GM12878 (cell line): Measurements from ENCODE around the gene LRBA. TPM values are rescaled to one million over a fixed set of nuclear protein-coding genes. Genes with fewer than 3 reads are reported as not detected.

ENCODE experiments used
- ATAC-seq: fragments of 200-7000 bp; cut with Tn5 transposase; 3 replicates; pipeline ENCODE4 v1.9.1; 2020; ENCODE audit warnings: mild to moderate bottlenecking, moderate library complexity
- BruUV-seq: library from RNA; stranded (reverse); fragments of 400-500 nt; replicated peaks from 2 replicates; lab custom pipeline; 2021; lab: Mats Ljungman, UMichigan
- CTCF ChIA-PET: fragments of 300-600 bp; sonication (Branson Sonifier 250); formaldehyde crosslinking; extraction: SDS; loops from one replicate; lab custom pipeline; 2021; ENCODE audit warnings: inconsistent platforms; lab: Yijun Ruan, JAX
- POLR2A ChIA-PET: fragments of 350-600 bp; formaldehyde crosslinking; extraction: SDS; loops from one replicate; lab custom pipeline; 2021; ENCODE audit warnings: inconsistent platforms; lab: Charles Lee
- RAD21 ChIA-PET: fragments of 300-600 bp; sonication (Branson Sonifier 250); formaldehyde crosslinking; loops from one replicate; lab custom pipeline; 2023; ENCODE audit warnings: antibody characterized with exemption; ENCODE audit not compliant: unreplicated experiment; lab: Charles Lee
- SMC1A ChIA-PET: fragments of 300-600 bp; sonication (Branson Sonifier 250); formaldehyde crosslinking; loops from one replicate; lab custom pipeline; 2023; ENCODE audit not compliant: unreplicated experiment, uncharacterized antibody; lab: Charles Lee
- DNase-seq: peaks from one replicate; pipeline ENCODE4 v3.0.0-alpha.2; 2011; ENCODE audit warnings: low read depth, low spot score
- FAIRE-seq: peaks from 3 replicates; lab custom pipeline; 2011; peaks lifted over from hg19 to GRCh38; lab: Jason Lieb, UNC
- H2AFZ ChIP-seq: 2 replicates; pipeline ENCODE4 v1.6.0; 2011; ENCODE audit warnings: low read depth, low read length, control low read depth; ENCODE audit not compliant: control insufficient read depth
- H3K27ac ChIP-seq: 2 replicates; pipeline ENCODE4 v1.5.1; 2011; ENCODE audit warnings: control low read depth; ENCODE audit not compliant: control insufficient read depth, insufficient read depth
- H3K27me3 ChIP-seq, 2 experiments: replicated peaks in 1 of 2; 2 replicates each; pipeline versions ENCODE4 v1.6.0 to v1.6.1; 2011; ENCODE audit warnings: low read length in 1 of 2; ENCODE audit not compliant: control insufficient read depth in 2 of 2, insufficient read depth in 2 of 2
- H3K36me3 ChIP-seq, 2 experiments: 2 replicates each; pipeline ENCODE4 v1.5.1; 2011; ENCODE audit warnings: low read length in 1 of 2; ENCODE audit not compliant: control insufficient read depth in 2 of 2, insufficient read depth in 2 of 2
- H3K4me1 ChIP-seq: 2 replicates; pipeline ENCODE4 v1.6.1; 2011; ENCODE audit warnings: mild to moderate bottlenecking, low read length, moderate library complexity, mixed read lengths; ENCODE audit not compliant: control insufficient read depth, insufficient read depth
- H3K4me2 ChIP-seq: 2 replicates; pipeline ENCODE4 v1.6.0; 2011; ENCODE audit warnings: control low read depth; ENCODE audit not compliant: control insufficient read depth, insufficient read depth
- H3K4me3 ChIP-seq: fragments of 200-600 bp; sonication (generic); 2 replicates; pipeline ENCODE4 v1.5.1; 2016
- H3K79me2 ChIP-seq: 2 replicates; pipeline ENCODE4 v1.6.0; 2011; ENCODE audit warnings: low read length; ENCODE audit not compliant: control insufficient read depth, insufficient read depth
- H3K9ac ChIP-seq: 2 replicates; pipeline ENCODE4 v1.8.0; 2011; ENCODE audit warnings: low read length, control low read depth, mixed read lengths; ENCODE audit not compliant: control insufficient read depth, insufficient read depth
- H3K9me3 ChIP-seq: replicated peaks from 3 replicates; pipeline ENCODE4 v1.5.1; 2011; ENCODE audit warnings: mild to moderate bottlenecking, low read length; ENCODE audit not compliant: control insufficient read depth, insufficient read depth
- H4K20me1 ChIP-seq: 2 replicates; pipeline ENCODE4 v1.6.0; 2011; ENCODE audit not compliant: control insufficient read depth, insufficient read depth
- BACH1 ChIP-seq: fragments of 450-650 bp; IDR thresholded peaks from 2 replicates; pipeline ENCODE4 v1.6.1; 2017; ENCODE audit warnings: mild to moderate bottlenecking, borderline replicate concordance
- BHLHE40 ChIP-seq, 2 experiments: fragments of 450-650 bp in 1 of 2; IDR thresholded peaks; 2 replicates each; pipeline ENCODE4 v1.6.1; 2011 to 2017; ENCODE audit warnings: low read depth in 2 of 2, borderline replicate concordance in 1 of 2, improper control_type of control experiment in 1 of 2, low read length in 1 of 2, mild to moderate bottlenecking in 1 of 2
- CREM ChIP-seq: IDR thresholded peaks from 2 replicates; pipeline ENCODE4 v1.6.1; 2014; ENCODE audit warnings: antibody characterized with exemption, low read depth
- FOXK2 ChIP-seq: fragments of 450-650 bp; IDR thresholded peaks from 2 replicates; pipeline ENCODE4 v1.6.1; 2017; ENCODE audit warnings: mild to moderate bottlenecking, moderate library complexity
- GABPA ChIP-seq: IDR thresholded peaks from 2 replicates; pipeline ENCODE4 v1.6.1; 2014; ENCODE audit warnings: antibody characterized with exemption, low read depth, mild to moderate bottlenecking, inconsistent platforms
- HDAC6 ChIP-seq: fragments of 200-600 bp; sonication (generic); IDR thresholded peaks from one replicate; pipeline ENCODE4 v1.8.0; 2017; ENCODE audit warnings: antibody characterized with exemption; ENCODE audit not compliant: unreplicated experiment
- RB1 ChIP-seq: fragments of 450-650 bp; formaldehyde crosslinking; IDR thresholded peaks from 2 replicates; pipeline ENCODE4 v1.6.1; 2017; ENCODE audit warnings: mild to moderate bottlenecking, borderline replicate concordance
- RELA ChIP-seq: fragments of 450-650 bp; IDR thresholded peaks from 2 replicates; pipeline ENCODE4 v1.8.0; 2014; ENCODE audit warnings: borderline replicate concordance; ENCODE audit not compliant: partially characterized antibody
- SMARCA5 ChIP-seq: fragments of 450-650 bp; IDR thresholded peaks from 2 replicates; pipeline ENCODE4 v1.6.1; 2017; ENCODE audit warnings: mild to moderate bottlenecking
- STAT3 ChIP-seq: IDR thresholded peaks from 2 replicates; pipeline ENCODE4 v1.6.1; 2011; ENCODE audit warnings: low read depth, low read length, improper control_type of control experiment
- YBX1 ChIP-seq: fragments of 450-650 bp; IDR thresholded peaks from 2 replicates; pipeline ENCODE4 v1.6.1; 2016; ENCODE audit warnings: antibody characterized with exemption
- ZBED1 ChIP-seq: IDR thresholded peaks from 2 replicates; pipeline ENCODE4 v1.6.1; 2016; ENCODE audit warnings: borderline replicate concordance
- WGBS: methylation state at CpG from one replicate; pipeline ENCODE4 v1.1.6; 2016; ENCODE audit warnings: low lambda C conversion rate; ENCODE audit not compliant: insufficient replicate concordance, insufficient coverage; ENCODE audit errors: missing lambda C conversion rate; 5-methylcytosine and 5-hydroxymethylcytosine counted together
- in situ Hi-C: fragments of 300-500 bp; cut with MboI; formaldehyde crosslinking; loops from 9 replicates; pipeline ENCODE4 v1.14.3; 2018; ENCODE audit warnings: mixed read lengths
- intact Hi-C: fragments of 100-400 bp; cut with micrococcal nuclease; formaldehyde crosslinking; loops from one replicate; pipeline ENCODE4 v1.14.2; 2022; ENCODE audit not compliant: unreplicated experiment
- polyA plus RNA-seq, 11 experiments: library from polyadenylated mRNA; depleted of rRNA in 4 of 11; unstranded in 6 of 11; stranded (reverse) in 5 of 11; fragments of >200 nt; fragmentation: Nextera tagmentation in 4 of 11; fragmentation: Illumina TruSeq in 1 of 11; extraction: Ambion mirVana in 4 of 11; extraction: Trizol in 1 of 11; gene quantifications; 1 replicate in 1 of 11; 2 replicates in 10 of 11; pipeline versions ENCODE4 v1.2.1 to v1.2.3, GENCODE V29; 2011 to 2016; ENCODE audit warnings: inconsistent platforms in 2 of 11, missing spikeins in 2 of 11, low read depth in 1 of 11
- total RNA-seq, 4 experiments: library from RNA; depleted of rRNA in 3 of 4; stranded (reverse); fragments of >200 nt in 3 of 4; fragmentation: Illumina TruSeq in 1 of 4; extraction: Trizol in 1 of 4; gene quantifications; 2 replicates each; pipeline versions ENCODE4 v1.2.1 to v1.2.3, GENCODE V29; 2013 to 2021
- TF ChIP-seq, protein P1 (sequence below): IDR thresholded peaks from 2 replicates; pipeline ENCODE4 v1.6.1; 2011; ENCODE audit warnings: borderline replicate concordance, low read depth, mild to moderate bottlenecking, moderate library complexity, mixed read lengths, low read length; ENCODE audit not compliant: insufficient read depth; ENCODE audit errors: extremely low read length
- TF ChIP-seq, protein P2 (sequence below): fragments of 450-650 bp; IDR thresholded peaks from 2 replicates; pipeline ENCODE4 v1.6.1; 2017; ENCODE audit warnings: low read depth, mild to moderate bottlenecking, moderate library complexity
- TF ChIP-seq, protein P3 (sequence below): fragments of 450-650 bp; formaldehyde crosslinking; IDR thresholded peaks from 2 replicates; pipeline ENCODE4 v1.4.0; 2022; ENCODE audit warnings: mild to moderate bottlenecking, moderate library complexity
- TF ChIP-seq, protein P4 (sequence below): fragments of 150-350 bp; IDR thresholded peaks from 2 replicates; pipeline ENCODE4 v1.6.1; 2016; ENCODE audit warnings: low read depth, low read length

LRBA gene
- total and polyA plus RNA-seq, 10 of the 15 experiments (the other 5 are each of a cell fraction or from before 2014, with no cell fraction given): 20.3 to 93.4 (median 55.0) TPM

DNA sequence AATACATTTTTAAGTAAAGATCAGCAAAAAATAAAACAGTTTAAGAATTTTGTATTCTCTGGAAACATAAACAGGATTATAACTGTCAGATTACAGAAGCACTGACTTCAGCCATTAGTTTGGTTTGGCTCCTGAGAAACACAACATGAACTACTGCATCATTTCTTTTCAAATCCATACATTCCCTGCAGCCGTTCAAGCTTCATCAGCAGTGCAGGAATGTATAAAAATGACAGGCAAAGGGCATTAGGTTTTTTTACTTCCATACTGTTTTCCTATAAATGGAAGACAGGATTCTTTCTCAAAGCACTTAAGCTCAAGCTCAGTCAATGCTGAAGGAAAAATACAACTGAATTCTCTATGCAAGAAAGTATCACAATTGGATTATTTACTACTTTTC lies 437.3 kb downstream of the LRBA start:
- no peak for DNase-seq
- 93% methylated on average over 1 of the region's 1 CpG for WGBS
- in situ Hi-C loops: no loop called here
- no TSS peak for BruUV-seq
- Histone ChIP-seq H3K27me3 (no peaks in the 10 kb centered on the region), H3K4me1 (no peaks in the 10 kb centered on the region), H3K4me2 (no peak overlapping the region), H2AFZ (no peak overlapping the region), H3K4me3 (no peak overlapping the region), H3K79me2 (no peaks in the 10 kb centered on the region), H3K27ac (no peak overlapping the region), H3K9me3 (peaks cover 5% of the 10 kb centered on the region; the same call in 1 of the 3 replicates), H3K9ac (no peak overlapping the region), H3K36me3 (peaks cover 0 to 6% of the 10 kb centered on the region in 2 experiments; a peak in 2 of 4 replicates), H4K20me1 (no peaks in the 10 kb centered on the region)
- no peak for FAIRE-seq
- ATAC-seq: no peak
- SMC1A ChIA-PET: no interaction called here
- CTCF ChIA-PET: interaction anchor here (0.9 kb wide), 1 partner anchor 13 kb away, joined by 3 read pairs; no protein-coding TSS in a partner anchor
- RAD21 ChIA-PET: no interaction called here
- POLR2A ChIA-PET: no interaction called here
- intact Hi-C loops: no loop called here
- TF ChIP-seq SMARCA5 (no peak), CREM (no peak), STAT3 (no peak), ZBED1 (no peak), YBX1 (no peak), RELA (no peak), FOXK2 (no peak), BACH1 (no peak), BHLHE40 (IDR thresholded peaks at IDR 0.05; ENCODE audit: borderline replicate concordance in 1 of 2, low read depth in 2 of 2, low read length in 1 of 2) (no peak), RB1 (no peak), HDAC6 (no peak), GABPA (no peak)
- TF ChIP-seq, protein P1, sequence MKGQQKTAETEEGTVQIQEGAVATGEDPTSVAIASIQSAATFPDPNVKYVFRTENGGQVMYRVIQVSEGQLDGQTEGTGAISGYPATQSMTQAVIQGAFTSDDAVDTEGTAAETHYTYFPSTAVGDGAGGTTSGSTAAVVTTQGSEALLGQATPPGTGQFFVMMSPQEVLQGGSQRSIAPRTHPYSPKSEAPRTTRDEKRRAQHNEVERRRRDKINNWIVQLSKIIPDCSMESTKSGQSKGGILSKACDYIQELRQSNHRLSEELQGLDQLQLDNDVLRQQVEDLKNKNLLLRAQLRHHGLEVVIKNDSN: no peak
- TF ChIP-seq, protein P2, sequence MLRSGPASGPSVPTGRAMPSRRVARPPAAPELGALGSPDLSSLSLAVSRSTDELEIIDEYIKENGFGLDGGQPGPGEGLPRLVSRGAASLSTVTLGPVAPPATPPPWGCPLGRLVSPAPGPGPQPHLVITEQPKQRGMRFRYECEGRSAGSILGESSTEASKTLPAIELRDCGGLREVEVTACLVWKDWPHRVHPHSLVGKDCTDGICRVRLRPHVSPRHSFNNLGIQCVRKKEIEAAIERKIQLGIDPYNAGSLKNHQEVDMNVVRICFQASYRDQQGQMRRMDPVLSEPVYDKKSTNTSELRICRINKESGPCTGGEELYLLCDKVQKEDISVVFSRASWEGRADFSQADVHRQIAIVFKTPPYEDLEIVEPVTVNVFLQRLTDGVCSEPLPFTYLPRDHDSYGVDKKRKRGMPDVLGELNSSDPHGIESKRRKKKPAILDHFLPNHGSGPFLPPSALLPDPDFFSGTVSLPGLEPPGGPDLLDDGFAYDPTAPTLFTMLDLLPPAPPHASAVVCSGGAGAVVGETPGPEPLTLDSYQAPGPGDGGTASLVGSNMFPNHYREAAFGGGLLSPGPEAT: no peak
- TF ChIP-seq, protein P3, sequence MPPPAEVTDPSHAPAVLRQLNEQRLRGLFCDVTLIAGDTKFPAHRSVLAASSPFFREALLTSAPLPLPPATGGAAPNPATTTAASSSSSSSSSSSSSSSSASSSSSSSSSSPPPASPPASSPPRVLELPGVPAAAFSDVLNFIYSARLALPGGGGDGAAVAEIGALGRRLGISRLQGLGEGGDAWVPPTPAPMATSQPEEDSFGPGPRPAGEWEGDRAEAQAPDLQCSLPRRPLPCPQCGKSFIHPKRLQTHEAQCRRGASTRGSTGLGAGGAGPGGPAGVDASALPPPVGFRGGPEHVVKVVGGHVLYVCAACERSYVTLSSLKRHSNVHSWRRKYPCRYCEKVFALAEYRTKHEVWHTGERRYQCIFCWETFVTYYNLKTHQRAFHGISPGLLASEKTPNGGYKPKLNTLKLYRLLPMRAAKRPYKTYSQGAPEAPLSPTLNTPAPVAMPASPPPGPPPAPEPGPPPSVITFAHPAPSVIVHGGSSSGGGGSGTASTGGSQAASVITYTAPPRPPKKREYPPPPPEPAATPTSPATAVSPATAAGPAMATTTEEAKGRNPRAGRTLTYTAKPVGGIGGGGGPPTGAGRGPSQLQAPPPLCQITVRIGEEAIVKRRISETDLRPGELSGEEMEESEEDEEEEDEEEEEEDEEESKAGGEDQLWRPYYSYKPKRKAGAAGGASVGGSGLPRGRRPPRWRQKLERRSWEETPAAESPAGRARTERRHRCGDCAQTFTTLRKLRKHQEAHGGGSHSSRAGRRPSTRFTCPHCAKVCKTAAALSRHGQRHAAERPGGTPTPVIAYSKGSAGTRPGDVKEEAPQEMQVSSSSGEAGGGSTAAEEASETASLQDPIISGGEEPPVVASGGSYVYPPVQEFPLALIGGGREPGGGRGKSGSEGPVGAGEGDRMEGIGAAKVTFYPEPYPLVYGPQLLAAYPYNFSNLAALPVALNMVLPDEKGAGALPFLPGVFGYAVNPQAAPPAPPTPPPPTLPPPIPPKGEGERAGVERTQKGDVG: no peak
- TF ChIP-seq, protein P4, sequence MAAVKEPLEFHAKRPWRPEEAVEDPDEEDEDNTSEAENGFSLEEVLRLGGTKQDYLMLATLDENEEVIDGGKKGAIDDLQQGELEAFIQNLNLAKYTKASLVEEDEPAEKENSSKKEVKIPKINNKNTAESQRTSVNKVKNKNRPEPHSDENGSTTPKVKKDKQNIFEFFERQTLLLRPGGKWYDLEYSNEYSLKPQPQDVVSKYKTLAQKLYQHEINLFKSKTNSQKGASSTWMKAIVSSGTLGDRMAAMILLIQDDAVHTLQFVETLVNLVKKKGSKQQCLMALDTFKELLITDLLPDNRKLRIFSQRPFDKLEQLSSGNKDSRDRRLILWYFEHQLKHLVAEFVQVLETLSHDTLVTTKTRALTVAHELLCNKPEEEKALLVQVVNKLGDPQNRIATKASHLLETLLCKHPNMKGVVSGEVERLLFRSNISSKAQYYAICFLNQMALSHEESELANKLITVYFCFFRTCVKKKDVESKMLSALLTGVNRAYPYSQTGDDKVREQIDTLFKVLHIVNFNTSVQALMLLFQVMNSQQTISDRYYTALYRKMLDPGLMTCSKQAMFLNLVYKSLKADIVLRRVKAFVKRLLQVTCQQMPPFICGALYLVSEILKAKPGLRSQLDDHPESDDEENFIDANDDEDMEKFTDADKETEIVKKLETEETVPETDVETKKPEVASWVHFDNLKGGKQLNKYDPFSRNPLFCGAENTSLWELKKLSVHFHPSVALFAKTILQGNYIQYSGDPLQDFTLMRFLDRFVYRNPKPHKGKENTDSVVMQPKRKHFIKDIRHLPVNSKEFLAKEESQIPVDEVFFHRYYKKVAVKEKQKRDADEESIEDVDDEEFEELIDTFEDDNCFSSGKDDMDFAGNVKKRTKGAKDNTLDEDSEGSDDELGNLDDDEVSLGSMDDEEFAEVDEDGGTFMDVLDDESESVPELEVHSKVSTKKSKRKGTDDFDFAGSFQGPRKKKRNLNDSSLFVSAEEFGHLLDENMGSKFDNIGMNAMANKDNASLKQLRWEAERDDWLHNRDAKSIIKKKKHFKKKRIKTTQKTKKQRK: no peak
